ENCODE measurements around the gene SRRM4.
A peak's percentile ranks its signal among the peaks of the same experiment; 100 is the strongest.
"Not testable (repeated sequence)": the region's sequence is repeated elsewhere in the genome, so short reads cannot be mapped to it uniquely, and the experiment has no call there.

The SRRM4 gene

GRCh38 chr12:119013023-119013422 is 31.7 kb downstream of the SRRM4 start:
- FAIRE-seq (no peak), DNase-seq (ENCODE audit: insufficient read length) (no peak)
- TF ChIP-seq TAF1 (IDR thresholded peaks at IDR 0.05; ENCODE audit: borderline replicate concordance, low read depth, low read length) (no peak), POLR2AphosphoS5 (IDR thresholded peaks at IDR 0.05; ENCODE audit: low read depth, low read length) (no peak), POLR2A (IDR thresholded peaks at IDR 0.05; ENCODE audit: low read depth, low read length) (no peak)

DNA sequence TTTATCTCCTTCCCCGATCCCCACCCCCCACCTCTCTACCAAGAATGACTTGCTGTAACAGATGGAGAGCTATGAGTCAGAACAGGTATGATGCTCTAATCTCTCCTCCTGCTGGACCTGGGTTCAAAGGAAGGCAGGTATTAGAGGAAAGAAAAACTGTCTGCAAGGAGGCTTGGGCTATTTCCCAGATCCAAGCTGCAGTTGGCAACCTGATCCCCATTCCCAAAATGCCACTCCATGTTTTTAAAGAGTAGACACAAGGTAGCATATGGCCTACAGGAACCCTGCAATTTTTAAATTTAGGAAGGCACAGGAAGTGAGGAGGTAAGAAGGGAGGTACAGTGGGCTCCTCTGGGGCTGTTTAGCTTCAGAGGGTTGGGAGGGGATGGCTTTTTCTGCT is 33.0 kb downstream of the SRRM4 start:
- no peak for FAIRE-seq
- DNase-seq (ENCODE audit: insufficient read length) = no peak
- TF ChIP-seq POLR2AphosphoS5 (IDR thresholded peaks at IDR 0.05; ENCODE audit: low read depth, low read length) = no peak
- TF ChIP-seq TAF1 (IDR thresholded peaks at IDR 0.05; ENCODE audit: borderline replicate concordance, low read depth, low read length) = no peak
- no peak for TF ChIP-seq POLR2A (IDR thresholded peaks at IDR 0.05; ENCODE audit: low read depth, low read length)

DNA sequence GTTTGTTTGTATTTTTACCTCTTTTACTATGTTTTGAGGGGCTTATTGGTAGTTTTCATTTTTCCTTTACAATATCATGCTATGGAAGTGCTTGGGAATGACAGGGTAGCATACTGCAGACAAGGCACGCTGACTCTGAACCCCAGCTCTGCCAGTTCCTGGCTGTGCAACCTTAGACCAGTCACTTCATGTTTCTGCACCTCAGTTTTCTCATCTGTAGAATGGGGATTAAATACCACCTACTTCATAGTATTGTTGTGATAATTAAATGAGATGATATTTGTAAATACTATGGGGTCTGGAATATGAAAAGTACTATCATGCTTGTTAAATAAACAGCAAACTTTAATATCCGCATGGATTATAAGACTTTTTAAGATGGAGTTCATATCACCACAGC is 35.4 kb downstream of the SRRM4 start:
- no peak for FAIRE-seq
- TF ChIP-seq TAF1 (IDR thresholded peaks at IDR 0.05; ENCODE audit: borderline replicate concordance, low read depth, low read length) = no peak
- no peak for TF ChIP-seq POLR2AphosphoS5 (IDR thresholded peaks at IDR 0.05; ENCODE audit: low read depth, low read length)
- TF ChIP-seq POLR2A (IDR thresholded peaks at IDR 0.05; ENCODE audit: low read depth, low read length) = no peak
- DNase-seq (ENCODE audit: insufficient read length) = no peak

- DNase-seq (ENCODE audit: insufficient read length) (no peak), FAIRE-seq (no peak)
- TF ChIP-seq POLR2AphosphoS5 (IDR thresholded peaks at IDR 0.05; ENCODE audit: low read depth, low read length) = no peak
- TF ChIP-seq POLR2A (IDR thresholded peaks at IDR 0.05; ENCODE audit: low read depth, low read length) = no peak
- TF ChIP-seq TAF1 (IDR thresholded peaks at IDR 0.05; ENCODE audit: borderline replicate concordance, low read depth, low read length) = no peak
Measured at GRCh38 chr12:119019166-119019565, 37.8 kb downstream of the SRRM4 start.

- DNase-seq (ENCODE audit: insufficient read length) (no peak), FAIRE-seq (no peak)
- TF ChIP-seq POLR2A (IDR thresholded peaks at IDR 0.05; ENCODE audit: low read depth, low read length) (no peak), POLR2AphosphoS5 (IDR thresholded peaks at IDR 0.05; ENCODE audit: low read depth, low read length) (no peak), TAF1 (IDR thresholded peaks at IDR 0.05; ENCODE audit: borderline replicate concordance, low read depth, low read length) (no peak)
Measured at GRCh38 chr12:119020406-119021360, 39.3 kb downstream of the SRRM4 start.

- FAIRE-seq (no peak), DNase-seq (ENCODE audit: insufficient read length) (no peak)
- TF ChIP-seq POLR2AphosphoS5 (IDR thresholded peaks at IDR 0.05; ENCODE audit: low read depth, low read length) (no peak), TAF1 (IDR thresholded peaks at IDR 0.05; ENCODE audit: borderline replicate concordance, low read depth, low read length) (no peak), POLR2A (IDR thresholded peaks at IDR 0.05; ENCODE audit: low read depth, low read length) (no peak)
Measured at GRCh38 chr12:119024356-119024755, 43.0 kb downstream of the SRRM4 start.

DNA sequence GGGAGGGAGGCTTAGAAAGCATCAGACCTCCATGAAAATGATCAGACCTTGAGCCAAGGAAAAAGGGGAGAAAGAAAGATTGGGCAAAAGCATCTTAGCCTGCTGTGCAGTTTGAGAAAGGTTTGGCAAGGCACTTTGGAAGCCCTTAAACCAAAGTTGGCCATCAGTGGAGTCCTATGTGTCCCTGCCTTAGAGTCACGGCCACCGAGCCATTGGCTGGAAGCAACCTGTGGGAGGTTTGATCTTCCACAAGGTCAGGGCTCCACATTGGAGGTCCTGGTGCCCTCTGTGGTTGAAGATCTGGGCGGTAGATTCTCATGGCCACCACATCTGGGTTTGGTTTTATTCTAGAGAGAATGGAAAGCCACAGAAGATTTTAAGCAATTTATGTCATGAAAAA is 44.4 kb downstream of the SRRM4 start:
- FAIRE-seq (no peak), DNase-seq (ENCODE audit: insufficient read length) (no peak)
- no peak for TF ChIP-seq TAF1 (IDR thresholded peaks at IDR 0.05; ENCODE audit: borderline replicate concordance, low read depth, low read length)
- no peak for TF ChIP-seq POLR2A (IDR thresholded peaks at IDR 0.05; ENCODE audit: low read depth, low read length)
- no peak for TF ChIP-seq POLR2AphosphoS5 (IDR thresholded peaks at IDR 0.05; ENCODE audit: low read depth, low read length)

DNA sequence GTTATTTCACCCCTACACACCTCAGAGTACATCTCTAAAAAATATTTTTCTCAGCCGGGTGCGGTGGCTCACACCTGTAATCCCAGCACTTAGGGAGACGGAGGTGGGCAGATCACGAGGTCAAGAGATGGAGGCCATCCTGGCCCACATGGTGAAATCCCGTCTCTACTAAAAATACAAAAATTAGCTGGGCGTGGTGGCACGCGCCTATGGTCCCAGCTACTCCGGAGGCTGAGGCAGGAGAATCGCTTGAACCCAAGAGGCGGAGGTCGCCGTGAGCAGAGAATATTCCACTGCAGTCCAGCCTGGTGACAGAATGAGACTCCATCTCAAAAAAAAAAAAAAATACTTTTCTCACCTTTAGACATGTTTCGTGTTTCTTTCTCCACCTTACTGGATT is 52.0 kb downstream of the SRRM4 start:
- FAIRE-seq; DNase-seq (ENCODE audit: insufficient read length): not testable (repeated sequence)

- peak; percentile 61 for FAIRE-seq
- TF ChIP-seq POLR2A (IDR thresholded peaks at IDR 0.05; ENCODE audit: low read depth, low read length) = no peak
- no peak for TF ChIP-seq POLR2AphosphoS5 (IDR thresholded peaks at IDR 0.05; ENCODE audit: low read depth, low read length)
- no peak for TF ChIP-seq TAF1 (IDR thresholded peaks at IDR 0.05; ENCODE audit: borderline replicate concordance, low read depth, low read length)
- peak; percentile 17 for DNase-seq (ENCODE audit: insufficient read length)
Measured at GRCh38 chr12:119036878-119037825, 55.8 kb downstream of the SRRM4 start.

DNA sequence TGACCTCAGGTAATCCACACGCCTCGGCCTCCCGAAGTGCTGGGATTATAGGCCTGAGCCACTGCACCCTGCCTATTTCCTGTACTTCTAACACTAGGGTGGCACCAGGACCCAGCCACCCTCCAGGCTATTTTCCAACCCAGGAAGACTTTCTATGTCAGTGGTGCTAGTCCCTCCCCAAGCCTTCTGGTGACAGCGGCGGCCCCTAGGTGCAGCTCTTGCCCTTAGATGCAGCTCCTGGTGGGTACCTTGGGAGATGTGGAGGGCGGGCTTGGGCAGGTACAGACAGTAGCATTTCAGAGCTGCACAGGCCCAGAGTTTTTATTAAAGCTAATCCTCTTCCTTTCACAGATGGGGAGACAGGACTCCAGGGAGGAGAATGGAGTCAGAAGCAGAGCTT is 62.8 kb downstream of the SRRM4 start:
- no peak for FAIRE-seq
- TF ChIP-seq POLR2A (IDR thresholded peaks at IDR 0.05; ENCODE audit: low read depth, low read length) (no peak), POLR2AphosphoS5 (IDR thresholded peaks at IDR 0.05; ENCODE audit: low read depth, low read length) (no peak), TAF1 (IDR thresholded peaks at IDR 0.05; ENCODE audit: borderline replicate concordance, low read depth, low read length) (no peak)
- DNase-seq (ENCODE audit: insufficient read length) = no peak

GRCh38 chr12:119047641-119048040 is 66.3 kb downstream of the SRRM4 start:
- no peak for DNase-seq (ENCODE audit: insufficient read length)
- TF ChIP-seq TAF1 (IDR thresholded peaks at IDR 0.05; ENCODE audit: borderline replicate concordance, low read depth, low read length) = no peak
- TF ChIP-seq POLR2A (IDR thresholded peaks at IDR 0.05; ENCODE audit: low read depth, low read length) = no peak
- no peak for TF ChIP-seq POLR2AphosphoS5 (IDR thresholded peaks at IDR 0.05; ENCODE audit: low read depth, low read length)
- FAIRE-seq = no peak
